ENCODE data around the gene DOK6. TPM values are rescaled to one million over a fixed set of nuclear protein-coding genes. Genes with fewer than 3 reads are reported as not detected.

Gene DOK6
- total RNA-seq, 2 experiments from 2014 or later: not detected

DNA sequence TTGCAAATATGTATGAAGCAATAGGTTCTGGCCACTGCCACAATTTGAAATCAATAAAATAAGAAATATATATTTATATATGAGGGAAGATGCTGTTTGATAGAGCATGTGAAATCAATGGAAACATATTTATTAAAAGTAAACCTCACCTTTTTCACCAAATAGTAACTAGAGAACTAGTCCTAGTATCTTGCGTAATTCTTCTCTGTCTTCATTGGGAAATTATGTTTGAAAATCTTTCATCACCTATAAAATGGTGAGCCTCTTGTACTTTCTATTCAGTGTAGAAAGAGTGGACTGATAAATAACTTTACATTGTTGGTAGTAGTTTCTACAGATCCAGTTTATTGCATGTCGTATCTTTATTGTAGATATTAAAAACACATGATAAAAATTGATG is 444.0 kb downstream of the DOK6 start:
- DNase-seq (ENCODE audit: low spot score): no peak
- BruUV-seq (replicated peaks): no TSS peak
- Histone ChIP-seq H3K4me2 (ENCODE audit: low read length) (no peak overlapping the region), H3K4me1 (ENCODE audit: insufficient read depth, low read length, poor library complexity, severe bottlenecking) (no peaks in the 10 kb centered on the region), H2AFZ (ENCODE audit: low read length) (no peak overlapping the region), H3K9me2 (ENCODE audit: insufficient read depth, low read length) (no peaks in the 10 kb centered on the region), H3K79me2 (ENCODE audit: insufficient read depth, low read depth, low read length) (no peaks in the 10 kb centered on the region), H3K36me3 (ENCODE audit: insufficient read depth, low read length) (no peaks in the 10 kb centered on the region), H3K4me3 (ENCODE audit: low read depth, low read length, poor library complexity, severe bottlenecking) (no peak overlapping the region), H4K20me1 (ENCODE audit: insufficient read depth, low read length) (no peaks in the 10 kb centered on the region), H3K27ac (ENCODE audit: low read depth, low read length, poor library complexity, severe bottlenecking) (no peak overlapping the region), H3K9me3 (ENCODE audit: low read length) (no peaks in the 10 kb centered on the region)
- CTCF ChIA-PET (ENCODE audit: unreplicated experiment): no interaction called here
- TF ChIP-seq EZH2phosphoT487 (IDR thresholded peaks at IDR 0.05; ENCODE audit: borderline replicate concordance, low read depth, low read length): no peak
- TF ChIP-seq, protein P1, sequence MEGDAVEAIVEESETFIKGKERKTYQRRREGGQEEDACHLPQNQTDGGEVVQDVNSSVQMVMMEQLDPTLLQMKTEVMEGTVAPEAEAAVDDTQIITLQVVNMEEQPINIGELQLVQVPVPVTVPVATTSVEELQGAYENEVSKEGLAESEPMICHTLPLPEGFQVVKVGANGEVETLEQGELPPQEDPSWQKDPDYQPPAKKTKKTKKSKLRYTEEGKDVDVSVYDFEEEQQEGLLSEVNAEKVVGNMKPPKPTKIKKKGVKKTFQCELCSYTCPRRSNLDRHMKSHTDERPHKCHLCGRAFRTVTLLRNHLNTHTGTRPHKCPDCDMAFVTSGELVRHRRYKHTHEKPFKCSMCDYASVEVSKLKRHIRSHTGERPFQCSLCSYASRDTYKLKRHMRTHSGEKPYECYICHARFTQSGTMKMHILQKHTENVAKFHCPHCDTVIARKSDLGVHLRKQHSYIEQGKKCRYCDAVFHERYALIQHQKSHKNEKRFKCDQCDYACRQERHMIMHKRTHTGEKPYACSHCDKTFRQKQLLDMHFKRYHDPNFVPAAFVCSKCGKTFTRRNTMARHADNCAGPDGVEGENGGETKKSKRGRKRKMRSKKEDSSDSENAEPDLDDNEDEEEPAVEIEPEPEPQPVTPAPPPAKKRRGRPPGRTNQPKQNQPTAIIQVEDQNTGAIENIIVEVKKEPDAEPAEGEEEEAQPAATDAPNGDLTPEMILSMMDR (conservative IDR thresholded peaks at IDR 0.05; ENCODE audit: low read length): no peak
- intact Hi-C loops (cut with micrococcal nuclease; ENCODE audit: unreplicated experiment): no loop called here
- POLR2A ChIA-PET: no interaction called here

DNA sequence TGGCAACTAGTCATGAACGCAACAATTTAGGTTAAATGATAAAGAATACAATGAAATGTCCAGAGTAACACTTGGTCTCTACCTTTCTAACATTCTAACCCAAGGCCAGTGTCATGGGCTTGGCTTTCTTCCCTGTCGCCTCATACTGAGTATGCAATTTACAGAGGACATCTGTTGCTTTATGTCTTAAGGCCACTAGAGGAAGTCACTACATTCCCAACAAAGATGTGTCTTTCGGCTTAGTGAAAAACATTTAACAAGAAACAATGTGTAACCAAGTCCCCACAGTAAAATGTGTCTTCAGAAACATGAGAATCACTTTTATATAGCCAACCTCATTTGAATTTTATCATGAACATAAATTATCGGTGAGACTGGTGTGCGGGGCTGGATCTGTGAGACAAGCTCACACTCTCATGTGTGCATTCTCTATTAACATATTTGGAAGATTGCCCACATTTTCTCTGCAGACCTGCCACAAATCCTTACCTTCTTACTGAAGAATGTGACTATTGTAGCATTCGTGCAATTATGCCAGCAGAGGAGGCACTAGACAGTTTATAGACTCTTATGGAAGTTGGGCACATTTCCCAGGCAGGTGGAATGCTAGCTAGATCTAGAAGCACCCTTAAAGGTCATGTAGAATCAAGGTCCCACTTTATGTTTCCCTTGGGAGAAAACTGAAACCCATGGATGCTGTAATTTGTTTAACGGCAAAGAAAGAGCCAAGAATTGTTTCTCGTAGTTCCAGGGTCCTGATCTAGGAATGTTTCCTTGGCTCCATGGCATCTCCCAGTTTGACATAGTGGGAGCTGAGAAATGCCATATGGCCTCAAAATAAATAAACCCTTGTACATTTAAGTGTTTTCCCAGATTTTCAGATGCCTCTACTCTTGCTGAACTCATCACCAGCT is 445.2 kb downstream of the DOK6 start:
- CTCF ChIA-PET (ENCODE audit: unreplicated experiment): no interaction called here
- Histone ChIP-seq H3K79me2 (ENCODE audit: insufficient read depth, low read depth, low read length) (no peaks in the 10 kb centered on the region), H3K36me3 (ENCODE audit: insufficient read depth, low read length) (no peaks in the 10 kb centered on the region), H4K20me1 (ENCODE audit: insufficient read depth, low read length) (no peaks in the 10 kb centered on the region), H3K27ac (ENCODE audit: low read depth, low read length, poor library complexity, severe bottlenecking) (no peak overlapping the region), H3K4me2 (ENCODE audit: low read length) (no peak overlapping the region), H2AFZ (ENCODE audit: low read length) (no peak overlapping the region), H3K4me1 (ENCODE audit: insufficient read depth, low read length, poor library complexity, severe bottlenecking) (no peaks in the 10 kb centered on the region), H3K9me3 (ENCODE audit: low read length) (no peaks in the 10 kb centered on the region), H3K9me2 (ENCODE audit: insufficient read depth, low read length) (no peaks in the 10 kb centered on the region), H3K4me3 (ENCODE audit: low read depth, low read length, poor library complexity, severe bottlenecking) (no peak overlapping the region)
- DNase-seq (ENCODE audit: low spot score): no peak
- intact Hi-C loops (cut with micrococcal nuclease; ENCODE audit: unreplicated experiment): no loop called here
- TF ChIP-seq EZH2phosphoT487 (IDR thresholded peaks at IDR 0.05; ENCODE audit: borderline replicate concordance, low read depth, low read length): no peak
- TF ChIP-seq, protein P1 (conservative IDR thresholded peaks at IDR 0.05; ENCODE audit: low read length): no peak
- BruUV-seq (replicated peaks): no TSS peak
- POLR2A ChIA-PET: interaction anchor here (1.2 kb wide), 1 partner anchor 234 kb away, joined by 3 read pairs; no protein-coding TSS in a partner anchor

DNA sequence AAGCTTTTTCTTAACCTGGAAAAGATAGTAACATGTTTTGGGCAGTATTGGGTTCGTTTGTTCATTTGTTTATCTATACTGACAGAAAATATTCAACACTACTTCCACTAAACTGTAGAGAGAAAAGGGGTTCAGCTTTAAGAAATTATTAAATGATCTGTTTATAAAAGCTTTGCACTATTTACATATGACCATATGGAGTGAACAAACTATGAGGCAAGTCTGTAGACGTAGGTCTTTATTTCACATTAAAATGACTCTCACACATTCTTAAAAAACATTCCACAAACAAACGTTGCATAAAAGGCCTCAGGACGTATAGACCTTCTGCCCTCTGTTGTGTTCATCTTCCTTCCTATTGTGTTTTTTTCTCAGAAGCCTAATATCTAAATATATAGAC is 452.4 kb downstream of the DOK6 start:
- H2AFZ ChIP-seq (ENCODE audit: low read length): no peak overlapping the region
- DNase-seq (ENCODE audit: low spot score): no peak
- H3K27ac ChIP-seq (ENCODE audit: low read depth, low read length, poor library complexity, severe bottlenecking): no peak overlapping the region
- no peaks in the 10 kb centered on the region for H3K79me2 ChIP-seq (ENCODE audit: insufficient read depth, low read depth, low read length)
- H3K9me3 ChIP-seq (ENCODE audit: low read length): no peaks in the 10 kb centered on the region
- no peak overlapping the region for H3K4me3 ChIP-seq (ENCODE audit: low read depth, low read length, poor library complexity, severe bottlenecking)
- no peaks in the 10 kb centered on the region for H3K4me1 ChIP-seq (ENCODE audit: insufficient read depth, low read length, poor library complexity, severe bottlenecking)
- no peaks in the 10 kb centered on the region for H3K9me2 ChIP-seq (ENCODE audit: insufficient read depth, low read length)
- ChIA-PET POLR2A (no interaction called here), CTCF (ENCODE audit: unreplicated experiment) (no interaction called here)
- H3K4me2 ChIP-seq (ENCODE audit: low read length): no peak overlapping the region
- TF ChIP-seq, protein P1 (conservative IDR thresholded peaks at IDR 0.05; ENCODE audit: low read length): no peak
- no peak for TF ChIP-seq EZH2phosphoT487 (IDR thresholded peaks at IDR 0.05; ENCODE audit: borderline replicate concordance, low read depth, low read length)
- no TSS peak for BruUV-seq (replicated peaks)
- no peaks in the 10 kb centered on the region for H3K36me3 ChIP-seq (ENCODE audit: insufficient read depth, low read length)
- no peaks in the 10 kb centered on the region for H4K20me1 ChIP-seq (ENCODE audit: insufficient read depth, low read length)
- intact Hi-C loops (cut with micrococcal nuclease; ENCODE audit: unreplicated experiment): no loop called here
